B cell (primary cell): ENCODE data around the gene PDSS1. TPM values are rescaled to one million over a fixed set of nuclear protein-coding genes. Genes with fewer than 3 reads are reported as not detected.

Experiments
- ATAC-seq: fragments of 200-7000 bp; cut with Tn5 transposase; one replicate; pipeline ENCODE4 v1.10.0; 2021; ENCODE audit warnings: low read depth, mild to moderate bottlenecking, moderate number of reproducible peaks, moderate library complexity
- CTCF ChIA-PET: fragments of 350-600 bp; sonication (Branson Sonifier 250); formaldehyde crosslinking; loops from one replicate; lab custom pipeline; 2021; ENCODE audit warnings: antibody characterized with exemption, inconsistent platforms; lab: Charles Lee
- POLR2A ChIA-PET: fragments of 350-600 bp; sonication (Branson Sonifier 250); formaldehyde crosslinking; loops from one replicate; lab custom pipeline; 2021; ENCODE audit warnings: antibody characterized with exemption; lab: Charles Lee
- DNase-seq: peaks from one replicate; pipeline ENCODE4 v3.0.0; 2013
- H2AFZ ChIP-seq: 2 replicates; pipeline ENCODE4 v1.6.1; 2012; ENCODE audit warnings: mild to moderate bottlenecking, low read depth, low read length; ENCODE audit not compliant: insufficient read depth, poor library complexity, severe bottlenecking
- H3K27ac ChIP-seq, 2 donors: 1 replicate in 1 of 2; 2 replicates in 1 of 2; pipeline ENCODE4 v1.5.1; 2012 to 2013; ENCODE audit warnings: low read length in 2 of 2, mild to moderate bottlenecking in 2 of 2, moderate library complexity in 1 of 2
- H3K27me3 ChIP-seq, 4 experiments: fragments of 200-600 bp in 1 of 4; sonication (generic) in 1 of 4; replicated peaks in 1 of 4; 1 replicate in 2 of 4; 2 replicates in 2 of 4; pipeline versions ENCODE4 v1.6.1 to v1.7.0; 2013 to 2016; ENCODE audit warnings: low read length in 3 of 4, mild to moderate bottlenecking in 2 of 4, mixed read lengths in 1 of 4, moderate library complexity in 1 of 4; ENCODE audit not compliant: insufficient read depth in 4 of 4, control insufficient read depth in 3 of 4; ENCODE audit errors: control extremely low read depth in 1 of 4
- H3K36me3 ChIP-seq, 2 experiments: replicated peaks in 1 of 2; 1 replicate in 1 of 2; 2 replicates in 1 of 2; pipeline versions ENCODE4 v1.6.1 to v1.7.1; 2013; ENCODE audit warnings: low read length in 1 of 2; ENCODE audit not compliant: insufficient read depth in 2 of 2, control insufficient read depth in 1 of 2; ENCODE audit errors: control extremely low read depth in 1 of 2, extremely low read depth in 1 of 2
- H3K4me1 ChIP-seq, 2 donors: fragments of 200-600 bp in 1 of 2; sonication (generic) in 1 of 2; 1 replicate in 1 of 2; 2 replicates in 1 of 2; pipeline versions ENCODE4 v1.5.1 to v1.6.1; 2013 to 2017; ENCODE audit warnings: low read length in 2 of 2; ENCODE audit not compliant: control insufficient read depth in 2 of 2, insufficient read depth in 2 of 2
- H3K4me2 ChIP-seq: replicated peaks from 2 replicates; pipeline ENCODE3; 2012; ENCODE audit warnings: mild to moderate bottlenecking, low read depth, low read length; ENCODE audit not compliant: poor library complexity, severe bottlenecking
- H3K4me3 ChIP-seq, 5 experiments: fragments of 200-600 bp in 1 of 5; sonication (generic) in 1 of 5; 1 replicate in 3 of 5; 2 replicates in 2 of 5; pipeline versions ENCODE4 v1.5.1 to v1.7.0; 2011 to 2016; ENCODE audit warnings: low read length in 4 of 5, mild to moderate bottlenecking in 4 of 5, low read depth in 2 of 5, control low read depth in 1 of 5, moderate library complexity in 1 of 5; ENCODE audit not compliant: insufficient read depth in 1 of 5; ENCODE audit errors: control extremely low read depth in 1 of 5, extremely low read depth in 1 of 5
- H3K79me2 ChIP-seq: fragments of 200-600 bp; sonication (generic); one replicate; pipeline ENCODE4 v1.6.0; 2016; ENCODE audit warnings: low read length; ENCODE audit not compliant: control insufficient read depth, insufficient read depth
- H3K9ac ChIP-seq: fragments of 200-600 bp; sonication (generic); 2 replicates; pipeline ENCODE4 v1.6.1; 2017; ENCODE audit warnings: mild to moderate bottlenecking, low read length, moderate library complexity
- H3K9me3 ChIP-seq, 3 donors: one replicate each; pipeline versions ENCODE4 v1.6.1 to v1.7.1; 2013; ENCODE audit warnings: low read length in 2 of 3; ENCODE audit not compliant: control insufficient read depth in 2 of 3, insufficient read depth in 1 of 3; ENCODE audit errors: control extremely low read depth in 1 of 3
- H4K20me1 ChIP-seq: 2 replicates; pipeline ENCODE4 v1.6.0; 2012; ENCODE audit warnings: mild to moderate bottlenecking, low read length; ENCODE audit not compliant: insufficient read depth, control insufficient read depth, poor library complexity, severe bottlenecking
- H3K27ac Mint-ChIP-seq: one replicate; pipeline ENCODE4 v1.8.0; 2021; ENCODE audit warnings: mixed read lengths
- H3K27me3 Mint-ChIP-seq: one replicate; pipeline ENCODE4 v1.8.0; 2021; ENCODE audit warnings: mixed read lengths
- H3K4me1 Mint-ChIP-seq: one replicate; pipeline ENCODE4 v1.8.0; 2021; ENCODE audit warnings: mixed read lengths
- H3K4me3 Mint-ChIP-seq: one replicate; pipeline ENCODE4 v1.8.0; 2021; ENCODE audit warnings: mixed read lengths
- H3K9me3 Mint-ChIP-seq: one replicate; pipeline ENCODE4 v1.8.0; 2022; ENCODE audit warnings: mixed read lengths; ENCODE audit not compliant: insufficient read depth
- EZH2 ChIP-seq: IDR thresholded peaks from 2 replicates; pipeline ENCODE4 v1.6.1; 2012; ENCODE audit warnings: borderline replicate concordance, low read depth, mild to moderate bottlenecking, moderate library complexity, low read length; ENCODE audit not compliant: insufficient read depth, poor library complexity, severe bottlenecking
- WGBS: methylation state at CpG from one replicate; pipeline ENCODE4 v1.1.5; 2013; ENCODE audit warnings: missing lambda C conversion rate; ENCODE audit not compliant: insufficient coverage; 5-methylcytosine and 5-hydroxymethylcytosine counted together
- intact Hi-C: fragments of 100-400 bp; cut with micrococcal nuclease; formaldehyde crosslinking; loops from one replicate; pipeline ENCODE4 v1.10.0; 2022
- polyA plus RNA-seq: library from polyadenylated mRNA; depleted of rRNA; stranded (reverse); fragments of >200 nt; gene quantifications from 2 replicates; pipeline ENCODE4 v1.2.3, GENCODE V29; 2012
- total RNA-seq, 2 donors: library from RNA; stranded (reverse); fragments of 120-200 nt in 1 of 2; gene quantifications; 1 replicate in 1 of 2; 2 replicates in 1 of 2; pipeline versions ENCODE4 v1.2.3 to v1.2.4, GENCODE V29; 2013 to 2022
- TF ChIP-seq, protein P1 (sequence below): fragments of 200-600 bp; IDR thresholded peaks from one replicate; pipeline ENCODE4 v1.8.0; 2022; ENCODE audit warnings: antibody characterized with exemption, mild to moderate bottlenecking

Gene PDSS1
- total and polyA plus RNA-seq, 2 donors (not counting 1 experiment from before 2014, with no cell fraction given) = 3.6 to 4.7 TPM

DNA sequence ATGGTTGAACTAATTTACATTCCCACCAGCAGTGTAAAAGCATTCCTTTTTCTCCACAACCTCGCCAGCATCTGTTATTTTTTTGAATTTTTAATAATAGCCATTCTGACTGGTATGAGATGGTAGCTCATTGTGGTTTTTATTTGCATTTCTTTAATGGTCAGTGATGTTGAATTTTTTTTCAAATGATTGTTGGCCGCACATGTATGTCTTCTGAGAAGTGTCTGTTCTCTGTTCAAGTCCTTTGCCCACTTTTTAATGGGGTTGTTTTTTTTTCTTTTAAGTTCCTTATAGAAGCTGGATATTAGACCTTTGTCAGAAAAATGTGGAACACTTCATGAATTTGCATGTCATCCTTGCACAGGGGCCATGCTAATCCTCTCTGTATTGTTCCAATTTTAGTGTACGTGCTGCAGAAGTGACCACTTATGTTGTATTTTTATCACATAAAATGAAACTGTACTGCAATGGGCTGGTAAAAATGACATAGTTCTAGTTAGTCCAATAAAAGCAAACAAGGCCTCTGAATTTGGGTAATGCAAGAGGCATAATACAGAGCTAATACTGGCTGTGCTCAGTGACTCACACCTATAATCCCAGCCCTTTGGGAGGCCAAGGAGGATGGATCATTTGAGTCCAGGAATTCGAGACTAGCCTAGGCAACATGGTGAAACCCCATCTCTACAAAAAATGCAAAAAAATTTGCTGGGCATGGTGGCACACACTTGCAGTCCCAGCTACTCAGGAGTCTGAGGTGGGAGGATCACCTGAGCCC is 92.9 kb downstream of the PDSS1 start:
- ChIA-PET POLR2A (no interaction called here), CTCF (interaction anchor here (0.9 kb wide), 1 partner anchor 32 kb away, joined by 4 read pairs; no protein-coding TSS in a partner anchor)
- Histone ChIP-seq H3K9me3 (peaks cover 2 to 5% (median 4%) of the 10 kb centered on the region in 3 donors), H3K4me3 (no peak overlapping the region), H3K9ac (no peak overlapping the region), H3K36me3 (peaks cover 6 to 8% of the 10 kb centered on the region in 2 experiments), H3K79me2 (peaks cover 97% of the 10 kb centered on the region), H3K27me3 (no peaks in the 10 kb centered on the region), H3K27ac (no peak overlapping the region), H3K4me2 (no peak overlapping the region), H3K4me1 (peaks cover 8 to 17% of the 10 kb centered on the region in 2 donors), H2AFZ (no peak overlapping the region), H4K20me1 (peaks cover 33% of the 10 kb centered on the region)
- intact Hi-C loops = no loop called here
- ATAC-seq (no peak), DNase-seq (no peak)
- Mint-ChIP-seq H3K4me3 (no peak overlapping the region), H3K9me3 (no peaks in the 10 kb centered on the region), H3K27me3 (no peaks in the 10 kb centered on the region), H3K4me1 (peaks cover 64% of the 10 kb centered on the region), H3K27ac (peak overlapping the region; percentile 64)
- no peak for TF ChIP-seq EZH2
- TF ChIP-seq, protein P1, sequence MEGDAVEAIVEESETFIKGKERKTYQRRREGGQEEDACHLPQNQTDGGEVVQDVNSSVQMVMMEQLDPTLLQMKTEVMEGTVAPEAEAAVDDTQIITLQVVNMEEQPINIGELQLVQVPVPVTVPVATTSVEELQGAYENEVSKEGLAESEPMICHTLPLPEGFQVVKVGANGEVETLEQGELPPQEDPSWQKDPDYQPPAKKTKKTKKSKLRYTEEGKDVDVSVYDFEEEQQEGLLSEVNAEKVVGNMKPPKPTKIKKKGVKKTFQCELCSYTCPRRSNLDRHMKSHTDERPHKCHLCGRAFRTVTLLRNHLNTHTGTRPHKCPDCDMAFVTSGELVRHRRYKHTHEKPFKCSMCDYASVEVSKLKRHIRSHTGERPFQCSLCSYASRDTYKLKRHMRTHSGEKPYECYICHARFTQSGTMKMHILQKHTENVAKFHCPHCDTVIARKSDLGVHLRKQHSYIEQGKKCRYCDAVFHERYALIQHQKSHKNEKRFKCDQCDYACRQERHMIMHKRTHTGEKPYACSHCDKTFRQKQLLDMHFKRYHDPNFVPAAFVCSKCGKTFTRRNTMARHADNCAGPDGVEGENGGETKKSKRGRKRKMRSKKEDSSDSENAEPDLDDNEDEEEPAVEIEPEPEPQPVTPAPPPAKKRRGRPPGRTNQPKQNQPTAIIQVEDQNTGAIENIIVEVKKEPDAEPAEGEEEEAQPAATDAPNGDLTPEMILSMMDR = no peak
- 94% methylated on average over 2 of the region's 4 CpGs for WGBS
